Measurements from ENCODE around the gene ZFP69B. TPM values are rescaled to one million over a fixed set of nuclear protein-coding genes. Genes with fewer than 3 reads are reported as not detected.

Gene ZFP69B
- total and polyA plus RNA-seq, 11 donors = 0.42 to 2.6 (median 1.1) TPM

DNA sequence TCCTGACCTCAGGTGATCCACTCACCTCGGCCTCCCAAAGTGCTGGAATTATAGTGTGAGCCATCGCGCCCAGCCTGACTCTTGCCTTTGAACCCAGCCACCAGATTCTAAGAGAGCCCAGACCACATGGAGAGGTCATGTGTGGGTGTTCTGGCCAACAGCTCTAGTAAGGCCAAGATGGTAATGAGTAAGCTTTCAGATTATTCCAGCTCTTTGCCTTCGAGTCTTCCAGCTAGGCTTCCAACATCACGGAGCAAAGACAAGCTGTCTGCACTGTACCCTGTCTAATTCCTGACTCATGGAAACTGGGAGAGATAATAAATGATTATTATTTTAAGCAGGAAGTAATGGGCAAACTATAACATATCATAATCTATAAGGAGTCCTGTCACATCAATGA, 14.8 kb upstream of the ZFP69B start:
- TF ChIP-seq POLR2A (IDR thresholded peaks at IDR 0.05) = no peak
- TF ChIP-seq, protein P1, sequence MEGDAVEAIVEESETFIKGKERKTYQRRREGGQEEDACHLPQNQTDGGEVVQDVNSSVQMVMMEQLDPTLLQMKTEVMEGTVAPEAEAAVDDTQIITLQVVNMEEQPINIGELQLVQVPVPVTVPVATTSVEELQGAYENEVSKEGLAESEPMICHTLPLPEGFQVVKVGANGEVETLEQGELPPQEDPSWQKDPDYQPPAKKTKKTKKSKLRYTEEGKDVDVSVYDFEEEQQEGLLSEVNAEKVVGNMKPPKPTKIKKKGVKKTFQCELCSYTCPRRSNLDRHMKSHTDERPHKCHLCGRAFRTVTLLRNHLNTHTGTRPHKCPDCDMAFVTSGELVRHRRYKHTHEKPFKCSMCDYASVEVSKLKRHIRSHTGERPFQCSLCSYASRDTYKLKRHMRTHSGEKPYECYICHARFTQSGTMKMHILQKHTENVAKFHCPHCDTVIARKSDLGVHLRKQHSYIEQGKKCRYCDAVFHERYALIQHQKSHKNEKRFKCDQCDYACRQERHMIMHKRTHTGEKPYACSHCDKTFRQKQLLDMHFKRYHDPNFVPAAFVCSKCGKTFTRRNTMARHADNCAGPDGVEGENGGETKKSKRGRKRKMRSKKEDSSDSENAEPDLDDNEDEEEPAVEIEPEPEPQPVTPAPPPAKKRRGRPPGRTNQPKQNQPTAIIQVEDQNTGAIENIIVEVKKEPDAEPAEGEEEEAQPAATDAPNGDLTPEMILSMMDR (IDR thresholded peaks at IDR 0.05) = no peak
- no peaks in the 10 kb centered on the region for H3K36me3 ChIP-seq
- ATAC-seq (peak in 1 of 4 donors; percentile 26), DNase-seq (no peak)
- H3K9me3 ChIP-seq = no peaks in the 10 kb centered on the region
- H3K4me1 ChIP-seq = no peaks in the 10 kb centered on the region
- H3K4me3 ChIP-seq = no peak overlapping the region
- no peak overlapping the region for H3K27ac ChIP-seq
- 69 to 80% (median 77%) methylated on average over 5 of the region's 5 CpGs for WGBS, 4 donors
- intact Hi-C loops (cut with DNase I) = no loop called here
- H3K27me3 ChIP-seq = no peaks in the 10 kb centered on the region

DNA sequence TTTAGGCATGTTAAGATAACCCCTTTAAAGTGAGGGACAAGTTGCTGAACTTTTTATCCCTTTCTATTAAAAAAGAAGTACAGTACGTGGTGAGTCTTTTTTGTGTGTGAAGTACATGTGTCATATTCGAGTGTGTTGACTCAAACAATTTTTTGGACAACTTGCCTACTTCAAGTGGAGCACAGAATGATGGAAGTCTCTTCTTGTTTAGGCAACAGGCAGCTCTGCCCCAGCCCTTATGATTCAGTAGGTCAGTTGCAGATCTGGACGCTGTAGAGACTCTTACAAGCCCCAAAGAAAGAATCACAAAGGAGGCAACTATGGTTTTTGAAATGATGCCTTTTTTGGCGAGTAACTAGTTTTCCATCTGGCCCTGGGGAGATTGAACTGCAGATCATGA, 14.4 kb upstream of the ZFP69B start:
- TF ChIP-seq POLR2A (IDR thresholded peaks at IDR 0.05) = no peak
- TF ChIP-seq, protein P1 (IDR thresholded peaks at IDR 0.05) = no peak
- no peak for DNase-seq
- Histone ChIP-seq H3K27me3 (no peaks in the 10 kb centered on the region), H3K9me3 (no peaks in the 10 kb centered on the region), H3K36me3 (no peaks in the 10 kb centered on the region), H3K4me3 (no peak overlapping the region), H3K4me1 (no peaks in the 10 kb centered on the region), H3K27ac (no peak overlapping the region)
- WGBS, 4 donors = 71 to 81% (median 79%) methylated on average over 4 of the region's 4 CpGs
- intact Hi-C loops (cut with DNase I) = no loop called here
- ATAC-seq = no peak

DNA sequence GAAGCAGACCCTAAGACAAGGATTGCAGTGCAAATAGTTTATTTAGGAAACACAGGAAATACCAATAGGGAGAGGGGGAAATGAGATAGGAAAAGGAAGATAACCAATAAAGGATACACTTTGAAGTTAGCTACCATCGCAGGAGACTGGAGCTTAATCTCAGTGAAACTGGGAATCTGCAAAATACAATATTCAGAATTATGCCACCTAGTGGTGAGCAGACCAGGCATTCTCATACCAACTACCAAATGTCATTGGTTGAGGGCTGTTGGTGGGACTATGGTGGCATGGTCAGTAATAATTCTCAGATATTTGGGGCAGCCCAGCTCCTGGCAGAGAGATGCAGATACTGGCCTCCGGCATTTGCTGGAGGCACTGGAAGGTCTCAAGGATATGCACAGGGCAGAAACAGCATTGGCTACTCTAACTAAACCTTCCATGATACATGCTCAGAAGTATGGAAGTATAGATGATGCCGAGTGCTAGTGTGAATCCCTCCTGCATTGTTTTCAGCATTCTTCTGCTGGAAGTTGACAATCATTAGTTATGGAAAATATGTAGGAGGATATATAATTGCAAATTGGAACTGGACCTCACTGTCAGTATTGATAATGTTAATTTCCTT, 11.8 kb upstream of the ZFP69B start:
- H3K27ac ChIP-seq = no peak overlapping the region
- TF ChIP-seq, protein P1 (IDR thresholded peaks at IDR 0.05) = peak; percentile 47 to 73 (median 60)
- no peak for TF ChIP-seq POLR2A (IDR thresholded peaks at IDR 0.05)
- ATAC-seq = peak in 2 of 4 donors; percentile 44 to 51
- DNase-seq = no peak
- no peaks in the 10 kb centered on the region for H3K4me1 ChIP-seq
- 54 to 60% (median 59%) methylated on average over 3 of the region's 3 CpGs for WGBS, 4 donors
- no peak overlapping the region for H3K4me3 ChIP-seq
- intact Hi-C loops (cut with DNase I) = no loop called here
- no peaks in the 10 kb centered on the region for H3K27me3 ChIP-seq
- no peaks in the 10 kb centered on the region for H3K36me3 ChIP-seq
- H3K9me3 ChIP-seq = no peaks in the 10 kb centered on the region

DNA sequence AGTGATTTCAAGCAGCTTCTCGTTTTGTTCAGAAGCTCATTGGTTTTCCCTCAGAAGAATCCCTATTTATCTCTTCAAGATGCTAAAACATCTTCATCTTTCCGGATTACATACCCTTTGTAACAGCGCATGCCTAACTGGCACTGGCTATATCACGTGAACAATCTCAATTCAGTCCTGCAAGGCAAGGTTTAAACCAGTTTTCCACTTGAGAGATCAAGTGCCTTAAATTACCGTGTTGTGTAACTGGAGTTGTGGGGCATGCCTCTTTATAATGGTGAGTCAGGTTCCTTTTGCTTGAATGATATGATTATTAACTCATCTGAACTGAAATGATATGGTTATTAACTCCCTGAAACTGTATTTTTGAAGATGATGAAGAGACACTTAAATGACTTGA, 11.0 kb upstream of the ZFP69B start:
- TF ChIP-seq, protein P1 (IDR thresholded peaks at IDR 0.05) = no peak
- no peak for TF ChIP-seq POLR2A (IDR thresholded peaks at IDR 0.05)
- WGBS, 4 donors = 81 to 89% (median 87%) methylated on average over 5 of the region's 5 CpGs
- no peak overlapping the region for H3K4me3 ChIP-seq
- ATAC-seq = no peak
- intact Hi-C loops (cut with DNase I) = no loop called here
- no peaks in the 10 kb centered on the region for H3K27me3 ChIP-seq
- H3K36me3 ChIP-seq = no peaks in the 10 kb centered on the region
- H3K4me1 ChIP-seq = no peaks in the 10 kb centered on the region
- DNase-seq = no peak
- H3K27ac ChIP-seq = no peak overlapping the region
- no peaks in the 10 kb centered on the region for H3K9me3 ChIP-seq

Data from heart left ventricle (tissue), 16 donors.